K562 (cell line): ENCODE measurements around the gene HLA-DMB. TPM values are rescaled to one million over a fixed set of nuclear protein-coding genes. Genes with fewer than 3 reads are reported as not detected.

Experiments
- ATAC-seq: fragments of 200-7000 bp; cut with Tn5 transposase; 3 replicates; pipeline ENCODE4 v1.9.1; 2020; ENCODE audit warnings: moderate library complexity
- BruUV-seq: library from RNA; stranded (reverse); fragments of 400-500 nt; replicated peaks from 2 replicates; lab custom pipeline; 2021; lab: Mats Ljungman, UMichigan
- CTCF ChIA-PET: fragments of 300-600 bp; formaldehyde crosslinking; extraction: SDS; loops from one replicate; lab custom pipeline; 2021; ENCODE audit warnings: low intra/inter-chr PET ratio; lab: Yijun Ruan, JAX
- POLR2A ChIA-PET: fragments of 300-600, 350-650 bp; sonication (Branson Sonifier 250); formaldehyde crosslinking; extraction: SDS; loops from one replicate; lab custom pipeline; 2021; ENCODE audit warnings: antibody characterized with exemption, inconsistent platforms; lab: Yijun Ruan, JAX
- DNase-seq, 4 experiments: peaks; one replicate each; pipeline versions ENCODE4 v3.0.0 to v3.0.0-alpha.2; 2011 to 2018; ENCODE audit warnings: low spot score in 3 of 4, mixed read lengths in 3 of 4; ENCODE audit errors: extremely low read depth in 1 of 4
- FAIRE-seq: peaks from 2 replicates; lab custom pipeline; 2011; peaks lifted over from hg19 to GRCh38; lab: Jason Lieb, UNC
- H2AFZ ChIP-seq: 2 replicates; pipeline ENCODE4 v1.6.0; 2011; ENCODE audit warnings: low read depth, low read length, control low read depth, inconsistent platforms
- H3K27ac ChIP-seq: fragments of 200-600 bp; 3 replicates; pipeline ENCODE4 v1.8.0; 2011; ENCODE audit warnings: low read depth, mild to moderate bottlenecking, control low read depth, inconsistent platforms, low read length, moderate library complexity, mixed read lengths; ENCODE audit errors: extremely low read depth
- H3K27me3 ChIP-seq, 2 experiments: fragments of 300-600 bp in 1 of 2; 2 replicates in 1 of 2; 3 replicates in 1 of 2; pipeline versions ENCODE4 v1.6.0 to v1.8.0; 2011; ENCODE audit warnings: inconsistent platforms in 2 of 2, low read length in 2 of 2, mild to moderate bottlenecking in 1 of 2, mixed read lengths in 1 of 2, moderate library complexity in 1 of 2; ENCODE audit not compliant: control insufficient read depth in 2 of 2, insufficient read depth in 2 of 2
- H3K36me3 ChIP-seq: fragments of 300-600 bp; 3 replicates; pipeline ENCODE4 v1.8.0; 2011; ENCODE audit warnings: mild to moderate bottlenecking, low read length, inconsistent platforms; ENCODE audit not compliant: control insufficient read depth, insufficient read depth
- H3K4me1 ChIP-seq, 2 experiments: fragments of 200-600 bp in 1 of 2; replicated peaks in 1 of 2; 2 replicates in 1 of 2; 3 replicates in 1 of 2; pipeline versions ENCODE4 v1.5.1 to v1.8.0; 2011; ENCODE audit warnings: inconsistent platforms in 2 of 2, low read length in 2 of 2, mild to moderate bottlenecking in 1 of 2, mixed read lengths in 1 of 2, moderate library complexity in 1 of 2; ENCODE audit not compliant: control insufficient read depth in 2 of 2, insufficient read depth in 2 of 2
- H3K4me2 ChIP-seq: 2 replicates; pipeline ENCODE4 v1.6.1; 2011; ENCODE audit warnings: low read length, control low read depth, inconsistent platforms, mixed read lengths; ENCODE audit not compliant: insufficient read depth
- H3K4me3 ChIP-seq: fragments of 200-600 bp; sonication (generic), shearing (Covaris generic); 2 replicates; pipeline ENCODE4 v1.5.1; 2016; ENCODE audit warnings: control low read depth, inconsistent platforms
- H3K79me2 ChIP-seq: fragments of 200-600 bp; 3 replicates; pipeline ENCODE4 v1.8.0; 2011; ENCODE audit warnings: low read length, inconsistent platforms; ENCODE audit not compliant: control insufficient read depth, insufficient read depth
- H3K9ac ChIP-seq, 2 experiments: 2 replicates each; pipeline versions ENCODE4 v1.6.0 to v1.6.1; 2011; ENCODE audit warnings: low read depth in 2 of 2, low read length in 2 of 2, control low read depth in 1 of 2, inconsistent platforms in 1 of 2, mild to moderate bottlenecking in 1 of 2, mixed read lengths in 1 of 2; ENCODE audit not compliant: insufficient read depth in 1 of 2
- H3K9me1 ChIP-seq: one replicate; pipeline ENCODE4 v1.6.0; 2011; ENCODE audit warnings: inconsistent platforms, mild to moderate bottlenecking, low read length, moderate library complexity; ENCODE audit not compliant: control insufficient read depth, insufficient read depth
- H3K9me3 ChIP-seq: replicated peaks from 2 replicates; pipeline ENCODE4 v1.5.1; 2011; ENCODE audit warnings: low read depth, low read length, inconsistent platforms; ENCODE audit not compliant: control insufficient read depth, insufficient read depth
- H4K20me1 ChIP-seq: replicated peaks from 2 replicates; pipeline ENCODE4 v1.6.1; 2011; ENCODE audit warnings: low read length, inconsistent platforms, mixed read lengths; ENCODE audit not compliant: control insufficient read depth, insufficient read depth
- BHLHE40 ChIP-seq: IDR thresholded peaks from 2 replicates; pipeline ENCODE4 v1.6.1; 2011; ENCODE audit warnings: low read length, improper control_type of control experiment
- CAMTA2 ChIP-seq: fragments of 250-450 bp; sonication (Bioruptor Pico); conservative IDR thresholded peaks from 2 replicates; pipeline ENCODE4 v1.5.1; 2022
- CBX8 ChIP-seq: fragments of 200-600 bp; sonication (generic); IDR thresholded peaks from 2 replicates; pipeline ENCODE4 v1.6.1; 2012; ENCODE audit warnings: borderline replicate concordance, mixed run types, low read depth, mild to moderate bottlenecking, moderate library complexity, mixed read lengths, low read length, control low read depth, inconsistent platforms; ENCODE audit not compliant: poor library complexity, severe bottlenecking; ENCODE audit errors: extremely low read depth
- CEBPB ChIP-seq: fragments of 450-650 bp; IDR thresholded peaks from 2 replicates; pipeline ENCODE4 v1.6.1; 2016; ENCODE audit warnings: missing genetic modification characterization, missing compliant biosample characterization
- ELF2 ChIP-seq: fragments of 250-450 bp; sonication (Bioruptor Pico); IDR thresholded peaks from 2 replicates; pipeline ENCODE4 v1.5.0; 2021; ENCODE audit warnings: mild to moderate bottlenecking
- FIP1L1 ChIP-seq: fragments of 200-400 bp; formaldehyde crosslinking; IDR thresholded peaks from 2 replicates; pipeline ENCODE4 v1.6.1; 2018; ENCODE audit warnings: mild to moderate bottlenecking, low read depth, low read length; ENCODE audit not compliant: poor library complexity, severe bottlenecking
- GATA2 ChIP-seq: sonication (generic); formaldehyde crosslinking; IDR thresholded peaks from 2 replicates; pipeline ENCODE4 v1.4.0; 2020; ENCODE audit warnings: mild to moderate bottlenecking, missing genetic modification reagents
- ILF3 ChIP-seq: fragments of 450-650 bp; IDR thresholded peaks from 2 replicates; pipeline ENCODE4 v1.6.1; 2018; ENCODE audit warnings: antibody characterized with exemption, mild to moderate bottlenecking, moderate library complexity, borderline replicate concordance
- MAFG ChIP-seq: fragments of 450-650 bp; conservative IDR thresholded peaks from 2 replicates; pipeline ENCODE4 v1.6.1; 2016; ENCODE audit warnings: missing genetic modification characterization, missing compliant biosample characterization
- MLX ChIP-seq, 2 experiments: fragments of 450-650 bp in 1 of 2; sonication (generic) in 1 of 2; formaldehyde crosslinking; conservative IDR thresholded peaks; 2 replicates each; pipeline versions ENCODE4 v1.4.0 to v1.8.1; 2020 to 2022; ENCODE audit warnings: mild to moderate bottlenecking in 1 of 2, missing genetic modification reagents in 1 of 2
- MYNN ChIP-seq, 2 experiments: sonication (generic); formaldehyde crosslinking in 1 of 2; IDR thresholded peaks; 2 replicates each; pipeline versions ENCODE4 v1.5.0 to v1.6.1; 2016 to 2020; ENCODE audit warnings: antibody characterized with exemption in 1 of 2, missing genetic modification reagents in 1 of 2
- NEUROD1 ChIP-seq: fragments of 150-350 bp; IDR thresholded peaks from 2 replicates; pipeline ENCODE4 v1.6.1; 2014; ENCODE audit warnings: borderline replicate concordance, low read length, low read depth; ENCODE audit not compliant: partially characterized antibody
- POLR2AphosphoS5 ChIP-seq: IDR thresholded peaks from 2 replicates; pipeline ENCODE4 v1.6.1; 2011; ENCODE audit warnings: mild to moderate bottlenecking, low read depth, low read length, moderate library complexity; ENCODE audit not compliant: control insufficient read depth, insufficient read depth
- POLR2H ChIP-seq: IDR thresholded peaks from 2 replicates; pipeline ENCODE4 v1.6.1; 2016; ENCODE audit warnings: missing genetic modification characterization, low read depth, mild to moderate bottlenecking, control low read depth, missing compliant biosample characterization, moderate library complexity
- RAD21 ChIP-seq, 2 experiments: fragments of 250-450 bp in 1 of 2; fragments of 450-650 bp in 1 of 2; sonication (Bioruptor Pico) in 1 of 2; formaldehyde crosslinking in 1 of 2; IDR thresholded peaks in 1 of 2; conservative IDR thresholded peaks in 1 of 2; 2 replicates each; pipeline versions ENCODE4 v1.4.0 to v1.8.0; 2020 to 2022; ENCODE audit warnings: mild to moderate bottlenecking in 2 of 2, moderate library complexity in 1 of 2
- RBM22 ChIP-seq: fragments of 200-400 bp; formaldehyde crosslinking; IDR thresholded peaks from 2 replicates; pipeline ENCODE4 v1.6.1; 2018; ENCODE audit warnings: low read length, low read depth; ENCODE audit not compliant: poor library complexity, severe bottlenecking
- SAFB2 ChIP-seq: fragments of 200-400 bp; formaldehyde crosslinking; IDR thresholded peaks from 2 replicates; pipeline ENCODE4 v1.6.1; 2018; ENCODE audit warnings: borderline replicate concordance, low read length, low read depth, moderate library complexity; ENCODE audit not compliant: severe bottlenecking
- SREBF1 ChIP-seq: fragments of 150-350 bp; IDR thresholded peaks from 2 replicates; pipeline ENCODE4 v1.6.1; 2014; ENCODE audit warnings: antibody characterized with exemption, low read depth, low read length, borderline replicate concordance
- TAF15 ChIP-seq: fragments of 200-400 bp; formaldehyde crosslinking; IDR thresholded peaks from 2 replicates; pipeline ENCODE4 v1.6.1; 2017; ENCODE audit warnings: mild to moderate bottlenecking, low read depth, low read length, moderate library complexity
- ZNF23 ChIP-seq: fragments of 250-450 bp; sonication (Bioruptor Pico); IDR thresholded peaks from 2 replicates; pipeline ENCODE4 v1.4.0; 2020; ENCODE audit warnings: mild to moderate bottlenecking
- ZNF3 ChIP-seq: fragments of 250-450 bp; sonication (Bioruptor Pico); IDR thresholded peaks from 2 replicates; pipeline ENCODE4 v1.5.0; 2021; ENCODE audit warnings: mild to moderate bottlenecking, moderate library complexity
- WGBS: fragments of 100-300 bp; shearing (Covaris generic); methylation state at CpG from one replicate; pipeline ENCODE4 v1.1.6; 2016; ENCODE audit warnings: low coverage, mixed read lengths; ENCODE audit not compliant: insufficient coverage; ENCODE audit errors: missing lambda C conversion rate; 5-methylcytosine and 5-hydroxymethylcytosine counted together
- in situ Hi-C: fragments of 300-500 bp; cut with MboI; formaldehyde crosslinking; loops from 4 replicates; pipeline ENCODE4 v1.15.0; 2018; ENCODE audit warnings: inconsistent platforms, mixed read lengths
- intact Hi-C: fragments of 100-400 bp; cut with micrococcal nuclease; formaldehyde crosslinking; loops from 2 replicates; pipeline ENCODE4 v1.14.2; 2022
- polyA plus RNA-seq, 8 experiments: library from polyadenylated mRNA; depleted of rRNA in 4 of 8; stranded (reverse) in 5 of 8; unstranded in 3 of 8; fragments of >200 nt; fragmentation: Nextera tagmentation in 2 of 8; fragmentation: Illumina TruSeq in 1 of 8; extraction: Ambion mirVana in 2 of 8; extraction: Trizol in 1 of 8; gene quantifications; 2 replicates each; pipeline versions ENCODE4 v1.2.1 to v1.2.3, GENCODE V29; 2011 to 2014; ENCODE audit warnings: inconsistent platforms in 1 of 8, missing spikeins in 1 of 8
- total RNA-seq, 7 experiments: library from RNA; depleted of rRNA in 6 of 7; stranded (reverse); fragments of >200 nt in 6 of 7; fragmentation: Illumina TruSeq in 2 of 7; extraction: Trizol in 2 of 7; gene quantifications; 2 replicates each; pipeline versions ENCODE4 v1.2.1 to v1.2.3, GENCODE V29; 2011 to 2021; ENCODE audit warnings: low replicate concordance in 1 of 7

HLA-DMB gene
- total and polyA plus RNA-seq, 9 of the 15 experiments (the other 6 are each of a cell fraction or from before 2014, with no cell fraction given) = 0.38 TPM; not detected in 8

- ATAC-seq (peak; percentile 25), DNase-seq (peak in 1 of 4 experiments; percentile 38), FAIRE-seq (no peak)
- 50% methylated on average over 8 of the region's 8 CpGs for WGBS
- BruUV-seq = no TSS peak
- no peak overlapping the region for H3K4me3 ChIP-seq
- ChIA-PET POLR2A (interaction anchor here (0.6 to 12.5 kb wide), 16 partner anchors 10 to 867 kb away, joined by 3 to 384 read pairs (median 4); partner anchors contain the start of genes BRD2, HLA-DMA, HLA-DMB and TAP2), CTCF (interaction anchor here (0.6 to 4.7 kb wide), 4 partner anchors 10 to 96 kb away, joined by 3 to 84 read pairs (median 4); no protein-coding TSS in a partner anchor)
- no peak overlapping the region for H3K4me2 ChIP-seq
- peaks cover 17% of the 10 kb centered on the region for H3K79me2 ChIP-seq
- H3K27me3 ChIP-seq = peaks cover 0 to 8% of the 10 kb centered on the region in 2 experiments; a peak in 2 of 5 replicates
- H3K27ac ChIP-seq = peak overlapping the region; percentile 11; the same call in 1 of the 3 replicates
- peaks cover 50% of the 10 kb centered on the region for H3K36me3 ChIP-seq
- H4K20me1 ChIP-seq = peaks cover 47% of the 10 kb centered on the region
- H2AFZ ChIP-seq = no peak overlapping the region
- peaks cover 0 to 6% of the 10 kb centered on the region in 2 experiments; a peak in 2 of 5 replicates for H3K4me1 ChIP-seq
- intact Hi-C loops (no loop called here), in situ Hi-C loops (loop anchor here (10.0 kb wide), 1 partner anchor 47 kb away; no protein-coding TSS in a partner anchor)
- peaks cover 3% of the 10 kb centered on the region for H3K9me1 ChIP-seq
- no peak overlapping the region for H3K9ac ChIP-seq
- no peaks in the 10 kb centered on the region for H3K9me3 ChIP-seq
- TF ChIP-seq RBM22 (peak; percentile 24), CEBPB (tag) (peak; percentile 23; the same call in 1 of the 2 replicates), ZNF3 (no peak), GATA2 (CRISPR knock-in tag) (no peak), RAD21 (CRISPR knock-in tag; conservative IDR thresholded peaks at IDR 0.05 in 1 of 2, IDR thresholded peaks at IDR 0.05 in 1 of 2) (no peak), MYNN (IDR thresholded peaks at IDR 0.05) (0 out of 2 replicates have a peak, but pooled peaks have one; percentile 11), MYNN (CRISPR knock-in tag; IDR thresholded peaks at IDR 0.05) (no peak), ZNF23 (CRISPR knock-in tag) (no peak), MAFG (no peak), CAMTA2 (CRISPR knock-in tag) (0 out of 2 replicates have a peak, but pooled peaks have one; percentile 18), SAFB2 (no peak), ILF3 (0 out of 2 replicates have a peak, but pooled peaks have one; percentile 35), POLR2AphosphoS5 (peak; percentile 59), FIP1L1 (no peak), MLX (CRISPR knock-in tag; conservative IDR thresholded peaks at IDR 0.05) (no peak), ELF2 (CRISPR knock-in tag) (0 out of 2 replicates have a peak, but pooled peaks have one; percentile 12), NEUROD1 (no peak), CBX8 (no peak), SREBF1 (no peak), BHLHE40 (no peak), POLR2H (tag) (peak; percentile 48), TAF15 (no peak)
Measured at GRCh38 chr6:32982084-32982701, 41.4 kb upstream of the HLA-DMB start.
